C4-2B (cell line): Measurements from ENCODE around the gene ADORA2A.

Experiments used
- CTCF ChIP-seq: fragments of 450-650 bp; conservative IDR thresholded peaks from 2 replicates; pipeline ENCODE4 v1.5.1; 2017; ENCODE audit warnings: mild to moderate bottlenecking
- ZFX ChIP-seq: fragments of 450-650 bp; IDR thresholded peaks from 2 replicates; pipeline ENCODE4 v1.6.1; 2017

- TF ChIP-seq CTCF = no peak
- no peak for TF ChIP-seq ZFX
These were observed 55.6 kb downstream of the ADORA2A start for GRCh38 chr22:24482998-24483397.
